Activated T-helper 1 cell treated with anti-CD3 and anti-CD28 coated beads, Interleukin-2, amount 50 U/mL, for 16 hours (primary cell): ENCODE measurements around the gene DOK7.

Source experiments
- DNase-seq, 2 donors: peaks; one replicate each; pipeline ENCODE4 v3.0.0-alpha.2; 2020; ENCODE audit warnings: low read depth in 1 of 2, low spot score in 1 of 2

Gene DOK7, protein sequence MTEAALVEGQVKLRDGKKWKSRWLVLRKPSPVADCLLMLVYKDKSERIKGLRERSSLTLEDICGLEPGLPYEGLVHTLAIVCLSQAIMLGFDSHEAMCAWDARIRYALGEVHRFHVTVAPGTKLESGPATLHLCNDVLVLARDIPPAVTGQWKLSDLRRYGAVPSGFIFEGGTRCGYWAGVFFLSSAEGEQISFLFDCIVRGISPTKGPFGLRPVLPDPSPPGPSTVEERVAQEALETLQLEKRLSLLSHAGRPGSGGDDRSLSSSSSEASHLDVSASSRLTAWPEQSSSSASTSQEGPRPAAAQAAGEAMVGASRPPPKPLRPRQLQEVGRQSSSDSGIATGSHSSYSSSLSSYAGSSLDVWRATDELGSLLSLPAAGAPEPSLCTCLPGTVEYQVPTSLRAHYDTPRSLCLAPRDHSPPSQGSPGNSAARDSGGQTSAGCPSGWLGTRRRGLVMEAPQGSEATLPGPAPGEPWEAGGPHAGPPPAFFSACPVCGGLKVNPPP

DNA sequence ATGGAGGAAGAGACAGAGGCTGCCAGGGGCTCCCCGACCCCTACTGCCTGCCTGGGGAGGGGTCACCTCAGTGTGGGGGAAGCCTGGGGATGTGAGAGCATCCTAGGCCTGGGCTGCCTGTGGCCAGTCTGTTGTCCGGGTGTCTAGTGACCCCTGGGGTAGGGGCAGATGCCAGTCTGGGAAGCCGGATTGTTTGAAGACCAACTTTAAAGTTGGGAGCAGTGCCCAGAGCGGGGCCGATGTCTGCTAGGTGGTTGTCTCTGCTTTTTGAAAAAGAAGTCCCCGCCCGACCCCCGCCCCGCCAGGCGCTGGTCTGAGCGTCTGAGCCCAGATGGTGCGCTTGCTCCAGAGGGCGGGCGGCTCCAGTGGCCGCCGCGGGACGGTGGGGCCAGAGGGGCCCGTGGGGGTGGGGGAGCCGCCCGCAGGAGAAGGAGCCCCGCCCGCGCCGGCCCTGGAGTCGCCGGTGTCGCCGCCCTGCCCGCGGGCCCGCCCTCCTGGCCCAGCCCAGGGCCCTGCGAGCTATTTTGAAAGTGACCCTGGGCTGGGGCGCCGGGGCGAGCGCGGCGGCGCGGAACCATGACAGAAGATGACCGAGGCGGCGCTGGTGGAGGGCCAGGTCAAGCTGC lies at the start of gene DOK7:
Gene DOK7 (plus strand): TSS at position 517 of the 626 bp plus-strand sequence. CDS start 70 bp downstream, at position 587.
- DNase-seq, result no peak

DNA sequence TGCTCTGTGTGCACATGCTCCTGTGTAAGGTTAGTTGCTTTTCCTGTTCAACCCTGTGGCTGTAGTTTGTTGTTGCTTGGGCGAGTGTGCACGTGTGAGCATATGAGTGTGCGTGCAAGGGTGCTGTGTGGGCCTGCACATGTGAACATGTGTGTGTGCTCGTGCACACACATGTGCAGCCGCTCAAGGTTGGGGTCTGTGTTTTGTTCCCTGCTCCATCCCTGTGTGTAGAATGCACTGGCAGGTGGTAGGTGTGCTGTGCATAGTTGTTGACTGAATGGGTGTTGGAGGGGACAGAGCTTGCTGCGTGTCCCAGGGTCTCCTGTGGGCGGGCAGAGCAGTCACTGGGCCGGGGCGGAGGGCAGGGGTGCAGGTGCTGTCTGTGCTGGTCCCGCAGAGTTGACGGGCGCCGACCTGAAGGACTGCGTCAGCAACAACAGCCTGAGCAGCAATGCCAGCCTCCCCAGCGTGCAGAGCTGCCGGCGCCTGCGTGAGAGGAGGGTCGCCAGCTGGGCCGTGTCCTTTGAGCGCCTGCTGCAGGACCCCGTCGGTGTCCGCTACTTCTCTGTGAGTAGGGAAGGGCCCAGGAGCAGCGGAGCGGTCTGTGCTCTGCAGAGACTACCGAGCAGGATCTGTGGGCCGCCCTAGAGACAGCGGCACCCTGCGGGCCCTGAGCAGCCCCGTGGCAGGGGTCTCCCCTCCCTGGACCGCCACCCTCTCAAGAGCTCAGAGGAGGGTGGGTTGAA lies 49.3 kb upstream of the DOK7 start:
- no peak for DNase-seq

DNA sequence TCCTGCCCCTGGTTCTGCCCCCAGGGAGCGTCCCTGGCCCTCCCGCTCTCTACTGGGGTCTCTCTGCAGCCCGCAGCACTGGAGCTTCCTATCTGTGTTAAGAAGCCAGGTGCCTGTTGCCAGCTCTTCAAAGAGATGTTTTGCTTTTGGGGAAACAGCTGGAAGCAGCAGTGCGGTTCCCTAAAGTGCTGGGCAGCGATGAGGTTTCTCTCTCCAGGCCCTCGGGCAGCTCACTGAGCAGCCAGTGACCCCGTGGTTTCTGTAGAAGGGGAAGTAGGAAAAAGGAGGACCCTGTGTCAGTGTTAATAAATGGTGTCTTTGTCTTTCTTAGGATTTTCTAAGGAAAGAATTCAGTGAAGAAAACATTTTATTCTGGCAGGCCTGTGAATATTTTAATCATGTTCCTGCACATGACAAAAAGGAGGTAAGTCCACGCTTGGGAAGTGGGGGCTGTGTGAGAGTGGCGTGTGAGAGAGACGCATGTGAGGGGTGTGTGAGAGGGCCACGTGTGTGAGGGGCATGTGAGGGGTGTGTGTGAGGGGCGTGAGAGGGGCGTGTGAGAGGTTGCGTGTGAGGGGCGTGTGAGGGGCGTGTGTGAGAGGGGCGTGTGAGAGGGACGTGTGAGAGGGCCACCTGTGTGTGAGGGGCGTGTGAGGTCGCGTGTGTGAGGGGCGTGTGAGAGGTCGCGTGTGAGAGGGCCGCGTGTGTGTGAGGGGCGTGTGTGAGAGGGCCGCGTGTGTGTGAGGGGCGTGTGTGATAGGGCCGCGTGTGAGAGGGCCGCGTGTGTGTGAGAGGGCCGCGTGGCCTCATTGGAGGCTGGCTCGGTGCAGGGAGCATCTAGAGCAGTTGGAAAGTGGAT lies 48.5 kb upstream of the DOK7 start:
- no peak for DNase-seq

DNA sequence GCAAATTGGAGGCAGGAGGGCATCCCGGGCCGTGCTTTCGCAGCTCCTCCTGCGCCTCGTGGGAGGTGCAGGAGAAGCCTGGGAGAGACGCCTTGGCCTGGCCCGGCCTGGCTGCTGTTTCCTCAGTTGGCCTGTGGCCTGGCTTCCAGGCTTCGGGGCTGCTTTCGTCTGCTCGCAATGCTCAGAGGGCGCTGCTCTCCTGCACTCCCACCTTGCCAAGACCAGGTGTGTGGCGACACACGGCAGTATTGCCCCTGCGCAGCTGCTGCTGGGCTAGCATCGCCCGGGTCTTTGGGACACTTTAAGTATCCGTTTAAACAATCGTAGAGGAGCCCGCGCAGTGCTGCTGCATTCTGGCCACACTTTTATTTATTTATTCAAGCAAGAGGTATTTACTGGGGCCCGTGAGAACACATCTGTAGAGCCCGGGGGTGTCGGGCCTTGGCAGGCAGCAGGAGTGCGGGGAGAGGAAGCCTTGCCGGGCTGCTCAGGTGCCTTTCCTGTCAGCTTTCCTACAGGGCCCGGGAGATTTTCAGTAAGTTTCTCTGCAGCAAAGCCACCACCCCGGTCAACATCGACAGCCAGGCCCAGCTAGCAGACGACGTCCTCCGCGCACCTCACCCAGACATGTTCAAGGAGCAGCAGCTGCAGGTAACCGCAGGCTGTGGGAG lies 47.5 kb upstream of the DOK7 start:
- no peak for DNase-seq

DNA sequence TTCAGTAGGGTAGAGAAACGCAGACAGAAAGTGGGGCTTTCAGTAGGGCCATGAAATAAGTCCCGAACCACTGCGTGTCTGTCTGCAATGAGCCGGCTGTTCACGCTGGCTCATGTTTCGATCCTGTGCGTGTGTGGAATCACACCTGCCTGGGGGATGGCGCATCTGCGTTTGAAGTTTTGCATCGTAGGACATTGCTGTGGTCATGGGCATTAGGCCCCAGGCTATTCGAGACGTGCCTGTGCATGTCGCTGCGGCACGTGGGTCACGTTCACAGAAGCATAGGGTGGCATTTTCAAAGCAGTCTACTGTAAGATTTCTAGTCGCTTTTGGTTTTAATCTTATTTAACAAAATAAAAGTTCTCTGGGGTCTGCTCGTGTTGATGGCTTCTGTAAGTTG lies 46.8 kb upstream of the DOK7 start:
- no peak for DNase-seq

DNA sequence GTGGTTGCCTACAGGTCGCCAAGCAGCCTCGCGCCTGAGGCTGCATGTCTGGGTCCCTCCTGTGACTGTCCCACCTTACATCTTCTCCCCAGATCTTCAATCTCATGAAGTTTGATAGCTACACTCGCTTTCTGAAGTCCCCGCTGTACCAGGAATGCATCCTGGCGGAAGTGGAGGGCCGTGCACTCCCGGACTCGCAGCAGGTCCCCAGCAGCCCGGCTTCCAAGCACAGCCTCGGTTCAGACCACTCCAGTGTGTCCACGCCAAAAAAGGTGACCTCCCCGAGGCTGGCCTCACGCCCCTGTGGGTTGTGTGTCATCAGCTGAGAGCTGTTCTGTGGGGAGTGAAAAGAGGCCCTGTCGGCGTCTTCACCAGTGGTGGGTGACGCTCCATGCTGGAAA lies 46.3 kb upstream of the DOK7 start:
- no peak for DNase-seq

DNA sequence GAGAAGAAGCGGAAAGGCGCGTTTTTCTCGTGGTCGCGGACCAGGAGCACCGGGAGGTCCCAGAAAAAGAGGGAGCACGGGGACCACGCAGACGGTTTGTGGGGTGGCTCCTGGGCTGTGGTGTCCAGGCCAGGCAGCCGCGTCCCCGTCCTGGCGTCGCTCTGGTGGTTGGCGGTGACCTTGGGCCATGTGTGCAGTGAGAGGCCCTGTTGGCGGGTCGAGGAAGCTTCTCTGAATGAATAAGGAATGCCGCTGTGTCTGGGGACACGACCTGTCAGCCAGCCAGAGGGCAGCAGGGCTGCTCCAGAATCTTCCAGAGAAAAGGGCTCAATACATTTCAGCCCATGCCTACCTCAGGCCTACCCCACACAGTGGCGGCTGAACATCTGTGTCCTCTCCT lies 45.7 kb upstream of the DOK7 start:
- no peak for DNase-seq

DNA sequence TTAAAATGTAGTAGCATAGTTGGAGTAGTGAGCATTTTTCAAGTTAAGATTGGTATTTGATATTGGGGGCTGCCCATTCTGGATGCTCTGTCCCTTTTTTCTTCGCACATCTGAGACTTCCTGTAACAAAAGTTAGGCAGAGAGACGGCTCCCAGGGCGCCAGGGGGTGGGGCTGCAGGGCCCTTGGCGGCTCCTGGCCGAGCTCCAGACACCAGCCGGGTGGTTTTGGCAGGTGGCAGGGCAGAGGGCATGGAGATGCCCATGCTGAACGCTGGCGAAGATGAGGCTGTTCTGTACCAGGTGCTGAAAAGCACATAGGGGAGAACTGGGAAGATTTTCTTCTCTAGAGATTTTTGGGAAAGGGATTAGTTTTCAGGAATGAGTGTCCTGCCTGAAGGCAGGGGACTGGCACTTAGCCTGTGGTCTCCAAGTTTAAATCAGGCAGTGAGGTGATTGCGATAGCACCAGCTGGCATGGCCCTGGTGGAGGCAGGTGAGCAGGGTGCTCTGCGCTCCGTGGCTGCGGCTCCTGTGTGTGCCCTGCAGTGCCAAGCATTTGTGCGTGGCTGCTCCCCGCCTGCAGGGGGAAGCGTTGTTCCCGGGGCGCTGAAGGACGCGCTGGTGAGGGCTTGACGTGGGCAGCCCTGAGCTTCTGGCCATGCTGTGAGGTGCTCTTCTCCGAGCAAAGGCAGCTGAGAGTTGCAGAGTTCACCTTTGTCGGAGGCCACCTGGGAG lies 44.9 kb upstream of the DOK7 start:
- DNase-seq, result no peak

DNA sequence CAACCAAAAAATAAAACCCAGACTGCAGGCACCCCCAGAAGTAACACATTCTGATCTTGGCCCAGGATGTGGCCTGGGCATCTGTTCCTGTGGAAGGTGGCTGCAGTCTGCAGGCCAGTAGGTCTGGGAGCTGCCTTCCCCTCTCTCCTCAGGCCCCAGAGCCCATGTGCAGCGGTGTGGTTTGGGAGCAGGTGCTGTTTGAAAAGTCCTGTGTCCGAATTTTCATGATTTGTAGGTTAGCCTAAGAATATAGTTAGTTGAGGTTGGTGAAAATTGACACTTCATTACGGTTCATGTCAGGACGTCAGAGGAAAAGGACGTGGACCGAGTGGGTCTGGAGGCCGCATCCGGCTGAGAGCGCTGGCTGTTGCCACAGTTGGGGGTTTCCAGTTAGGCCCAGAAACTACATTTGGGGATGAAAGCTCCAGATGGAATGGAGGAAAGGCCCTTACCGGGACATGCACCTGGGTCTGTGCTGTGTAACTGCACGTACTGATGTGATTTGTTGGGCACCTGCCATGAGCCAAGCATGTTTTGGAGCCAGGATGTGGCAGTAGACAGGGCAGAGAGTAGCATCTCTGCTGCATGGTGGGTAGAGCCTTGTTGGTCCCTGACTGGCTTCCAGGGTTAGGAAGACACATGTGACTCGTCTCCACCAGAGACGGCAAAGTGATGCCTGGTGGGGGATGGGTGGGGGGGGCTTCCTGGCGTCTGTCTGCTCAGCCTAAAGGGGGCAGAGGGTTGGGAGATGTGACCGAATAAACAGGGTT lies 43.1 kb upstream of the DOK7 start:
- DNase-seq, result no peak

DNA sequence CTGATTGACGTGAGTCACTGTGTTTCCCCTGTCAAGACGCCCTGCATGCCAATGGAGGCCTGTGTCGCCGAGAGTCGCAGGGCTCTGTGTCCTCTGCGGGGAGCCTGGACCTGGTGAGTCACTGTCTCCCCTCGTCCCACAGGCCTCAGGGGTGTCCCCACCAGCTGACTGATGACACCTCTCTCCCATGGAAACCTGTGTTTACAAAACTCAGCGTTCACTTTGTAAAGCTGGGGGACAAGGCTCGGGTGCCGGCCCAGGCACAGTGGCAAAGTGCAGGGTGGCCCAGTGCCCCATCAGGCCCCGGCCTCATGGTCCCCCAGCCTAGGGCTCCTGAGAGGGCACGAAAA lies 42.5 kb upstream of the DOK7 start:
- no peak for DNase-seq

DNA sequence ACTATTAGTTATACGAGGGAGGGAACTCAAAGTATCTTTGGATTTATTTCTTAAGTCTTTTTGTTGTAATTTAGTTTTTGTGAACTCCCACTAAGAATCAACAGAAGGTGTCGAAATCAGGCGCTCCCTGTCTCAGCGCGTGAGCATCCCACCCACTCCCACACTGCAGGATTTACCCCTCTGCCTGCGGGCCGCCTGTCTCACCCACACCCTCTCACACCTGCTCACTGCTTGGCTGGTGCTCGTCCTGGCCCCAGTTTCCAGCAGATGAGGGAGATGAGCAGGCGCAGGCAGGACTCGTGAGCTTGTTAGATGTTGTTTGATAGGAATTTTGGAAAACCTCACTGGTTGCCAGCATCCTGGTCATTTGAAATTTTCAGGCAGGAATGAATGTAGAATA lies 42.1 kb upstream of the DOK7 start:
- DNase-seq, result no peak

DNA sequence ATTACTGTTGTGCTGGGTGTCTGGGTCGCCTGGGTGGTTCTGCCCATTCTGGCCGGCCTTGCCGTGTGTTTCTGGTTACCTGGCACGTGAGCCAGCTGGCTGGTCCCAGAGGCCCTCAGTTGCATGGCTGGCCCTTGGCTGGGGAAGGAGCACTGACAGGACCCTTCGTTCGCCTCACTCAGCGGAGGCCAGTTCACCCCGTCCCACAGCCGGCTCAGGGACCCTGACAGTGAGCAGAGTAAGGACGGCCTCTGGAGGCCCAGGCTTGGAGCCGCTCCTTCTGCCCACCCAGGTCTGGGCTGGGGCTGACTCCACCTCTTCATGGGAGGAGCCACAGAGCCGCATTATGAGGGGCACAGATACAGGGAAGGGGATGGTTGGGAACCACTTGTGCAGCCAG lies 41.6 kb upstream of the DOK7 start:
- DNase-seq, result no peak

DNA sequence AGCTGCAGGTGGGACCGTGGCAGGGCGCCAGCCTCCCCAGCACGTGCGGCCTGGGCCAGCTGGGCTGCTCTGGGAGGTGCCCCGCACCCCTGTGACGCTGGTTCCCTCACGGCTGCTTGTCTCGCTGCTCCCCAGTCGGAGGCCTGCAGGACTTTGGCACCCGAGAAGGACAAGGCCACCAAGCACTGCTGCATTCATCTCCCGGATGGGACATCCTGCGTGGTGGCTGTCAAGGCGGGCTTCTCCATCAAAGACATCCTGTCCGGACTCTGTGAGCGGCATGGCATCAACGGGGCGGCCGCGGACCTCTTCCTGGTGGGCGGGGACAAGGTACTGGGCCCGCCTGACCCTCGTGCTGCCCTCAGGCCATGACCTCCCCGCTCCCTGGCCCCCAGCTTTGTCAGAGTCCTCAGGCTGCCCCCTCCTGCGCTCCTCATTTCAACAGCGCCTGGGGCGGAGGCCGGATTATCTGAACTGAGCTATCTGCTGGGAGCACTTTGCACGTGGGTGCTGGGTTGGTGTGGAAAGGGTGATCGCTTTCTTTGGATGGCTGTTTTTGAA lies 40.8 kb upstream of the DOK7 start:
- DNase-seq, result no peak

DNA sequence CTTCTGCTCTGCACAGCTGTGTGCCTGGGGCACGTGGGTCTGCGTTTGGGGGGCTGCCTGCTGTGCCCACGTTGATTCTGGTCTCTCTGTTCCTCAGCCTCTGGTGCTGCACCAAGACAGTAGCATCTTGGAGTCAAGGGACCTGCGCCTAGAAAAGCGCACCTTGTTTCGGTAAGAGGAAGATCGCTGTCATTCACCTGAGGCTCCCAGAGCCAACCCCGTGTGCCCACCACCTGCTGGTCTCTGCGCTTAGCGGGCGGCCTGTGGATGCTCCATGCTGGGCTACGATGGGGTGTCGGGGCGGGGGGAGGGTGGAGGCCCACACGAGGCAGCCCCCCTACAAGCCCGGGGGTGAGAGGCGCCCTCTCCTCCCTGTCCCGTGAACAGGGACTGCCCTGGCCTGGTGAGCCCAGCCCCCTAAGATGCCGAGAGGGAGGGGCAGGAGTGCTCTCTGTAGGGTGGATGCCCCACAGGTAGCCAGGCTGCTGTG lies 40.3 kb upstream of the DOK7 start:
- DNase-seq, result no peak

DNA sequence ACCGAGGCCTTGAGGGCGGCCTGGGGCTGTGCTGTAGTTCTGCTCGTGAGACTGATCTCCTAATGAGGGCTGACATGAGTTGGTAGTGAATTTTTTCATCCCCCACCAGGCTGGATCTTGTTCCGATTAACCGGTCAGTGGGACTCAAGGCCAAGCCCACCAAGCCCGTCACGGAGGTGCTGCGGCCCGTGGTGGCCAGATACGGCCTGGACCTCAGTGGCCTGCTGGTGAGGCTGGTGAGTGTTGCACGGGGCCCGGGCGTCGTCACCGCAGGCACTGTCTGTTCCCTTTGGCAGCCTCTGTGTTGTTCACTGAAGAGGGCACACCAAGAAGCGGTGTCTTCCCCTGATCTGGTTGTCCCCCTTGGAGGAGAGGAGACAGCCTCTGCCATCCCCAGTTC lies 39.7 kb upstream of the DOK7 start:
- no peak for DNase-seq

DNA sequence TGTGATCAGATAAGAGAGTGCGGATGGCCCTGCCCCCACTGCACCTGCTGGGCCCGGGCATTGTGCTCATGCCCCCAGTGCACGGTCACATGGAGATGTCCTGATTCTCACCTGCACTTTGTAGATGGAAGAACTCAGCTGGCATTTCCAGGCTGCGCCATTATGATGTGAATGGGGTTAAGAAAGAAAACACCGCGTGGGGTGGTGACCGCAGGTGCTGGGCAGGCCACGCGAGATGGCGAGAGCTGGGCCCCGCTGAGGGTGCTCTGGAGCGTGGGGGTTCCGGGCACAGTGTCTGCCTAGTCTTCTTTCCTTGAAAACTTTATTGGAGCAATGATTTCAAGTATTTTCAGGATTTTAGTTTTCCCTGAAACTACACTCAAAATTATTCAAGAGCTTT lies 39.2 kb upstream of the DOK7 start:
- DNase-seq, result no peak

DNA sequence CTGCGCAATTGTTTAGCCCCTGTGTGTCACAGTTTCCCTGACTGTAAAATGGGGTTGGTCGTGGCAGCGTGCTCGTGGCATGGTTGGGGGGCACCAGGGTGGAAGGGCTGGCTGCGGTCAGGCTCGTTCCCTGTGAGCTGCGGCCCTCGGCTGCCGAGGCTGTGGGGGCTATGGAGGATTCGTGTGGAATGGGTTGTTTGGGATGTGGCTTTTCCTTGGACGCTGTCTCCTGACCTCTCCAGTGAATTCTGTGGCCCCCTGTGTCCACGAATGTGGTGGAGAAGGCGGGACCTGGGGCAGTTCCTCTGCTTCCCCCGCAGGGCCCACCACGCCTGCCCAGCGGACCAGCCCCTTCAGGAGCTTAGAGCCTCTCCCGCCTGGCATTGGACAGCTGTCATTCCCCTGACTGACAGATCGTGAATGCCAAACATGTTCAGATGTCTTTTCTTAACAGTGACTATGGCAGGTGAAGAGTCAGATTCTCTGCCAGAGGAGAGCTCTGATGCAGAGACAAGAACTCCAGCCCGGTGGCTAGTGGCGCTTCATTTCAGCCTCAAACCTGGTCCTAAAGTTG lies 38.5 kb upstream of the DOK7 start:
- no peak for DNase-seq

DNA sequence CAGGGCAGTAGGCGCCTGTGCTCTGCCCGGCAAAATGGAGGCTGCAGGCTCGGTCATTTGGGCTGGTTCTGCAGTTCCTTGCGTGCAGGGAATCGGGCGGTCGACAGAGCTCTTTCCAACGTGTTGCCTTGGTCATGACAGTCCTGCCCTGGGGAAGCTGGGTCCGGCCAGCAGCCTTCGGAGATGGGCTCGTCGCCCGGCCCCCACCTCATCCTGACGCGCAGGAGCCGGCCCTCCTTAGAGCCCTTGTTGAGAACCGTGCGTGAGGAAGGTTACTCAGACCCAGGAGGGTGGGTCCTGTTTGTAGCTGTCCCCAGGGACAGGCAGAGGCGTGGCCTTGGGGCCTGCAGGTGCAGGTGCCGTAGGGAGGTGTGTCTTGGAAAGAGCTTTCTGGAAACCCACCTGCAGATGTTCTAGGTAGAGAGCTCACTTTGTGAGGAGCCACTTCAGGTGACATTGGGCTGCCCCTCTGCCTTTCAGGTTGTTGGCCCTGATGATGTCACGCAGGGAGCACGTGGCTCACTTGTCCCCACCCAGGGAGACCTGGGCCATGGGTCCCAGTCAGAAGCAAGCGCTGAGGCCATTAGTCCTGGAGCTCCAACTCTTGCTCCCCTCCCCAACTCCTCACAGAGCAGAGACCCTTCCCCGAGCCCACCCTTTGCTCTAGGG lies 36.5 kb upstream of the DOK7 start:
- DNase-seq, result no peak
